Activated CD4-positive, alpha-beta T cell treated with anti-CD3 and anti-CD28 coated beads for 4 hours (primary cell): ENCODE measurements around the gene GUCA2B.

ENCODE experiments used
- DNase-seq, 2 donors: peaks; one replicate each; pipeline ENCODE4 v3.0.0-alpha.2; 2020

GUCA2B gene

DNA sequence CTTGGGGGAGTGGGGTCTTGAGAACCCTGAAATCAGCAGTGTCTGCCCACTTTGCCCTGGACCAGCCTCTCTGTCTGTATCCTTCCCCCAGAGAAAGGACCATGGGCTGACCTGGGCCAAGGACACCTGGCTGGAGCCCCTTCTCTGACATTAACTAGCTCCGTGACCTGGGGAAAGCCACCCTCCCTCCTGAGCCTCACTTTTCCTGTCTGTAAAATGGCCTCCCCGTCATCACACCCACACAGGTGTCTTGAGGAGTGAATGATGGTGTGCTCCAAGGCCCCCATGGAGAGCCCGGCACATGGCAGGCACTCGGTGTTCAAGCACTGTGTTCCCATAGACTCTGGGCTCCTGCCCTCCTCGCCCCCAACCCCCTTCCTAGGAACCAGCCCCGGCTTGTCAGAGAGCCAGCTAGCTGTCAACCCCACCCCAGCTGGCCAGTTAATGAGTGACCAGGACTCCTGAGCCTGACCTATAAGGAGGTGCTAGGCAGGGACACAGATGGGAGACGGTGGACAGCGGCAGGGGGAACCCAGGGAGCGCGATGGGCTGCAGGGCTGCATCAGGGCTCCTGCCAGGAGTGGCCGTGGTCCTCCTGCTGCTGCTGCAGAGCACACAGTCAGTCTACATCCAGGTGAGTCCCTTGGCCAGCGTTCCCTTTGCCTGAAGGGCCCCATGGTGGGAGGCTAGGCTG, at the start of gene GUCA2B:
Gene GUCA2B, plus strand, starts transcription at position 504 of the 694 bp plus-strand sequence. Its CDS starts 41 bp downstream, at position 545.
- DNase-seq = no peak

DNA sequence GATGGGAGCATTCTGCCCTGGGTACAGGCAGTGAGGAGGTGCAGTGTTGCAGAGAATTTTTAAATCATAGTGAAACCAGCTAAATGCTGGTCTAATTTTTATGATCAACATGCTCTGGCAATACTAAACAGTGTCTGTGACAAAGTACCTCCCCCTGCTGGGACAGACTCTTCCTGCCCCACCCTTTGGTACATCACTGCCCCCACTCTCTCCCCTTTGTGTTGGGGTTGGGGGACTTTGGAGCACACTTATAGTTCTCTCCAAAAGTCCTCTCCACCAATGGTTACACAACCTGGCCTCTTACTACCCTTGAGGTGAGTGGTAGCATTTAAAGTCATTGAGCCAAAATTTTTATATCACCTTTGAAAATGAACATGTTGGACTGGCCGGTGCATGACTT, 48.2 kb upstream of the GUCA2B start:
- no peak for DNase-seq

DNA sequence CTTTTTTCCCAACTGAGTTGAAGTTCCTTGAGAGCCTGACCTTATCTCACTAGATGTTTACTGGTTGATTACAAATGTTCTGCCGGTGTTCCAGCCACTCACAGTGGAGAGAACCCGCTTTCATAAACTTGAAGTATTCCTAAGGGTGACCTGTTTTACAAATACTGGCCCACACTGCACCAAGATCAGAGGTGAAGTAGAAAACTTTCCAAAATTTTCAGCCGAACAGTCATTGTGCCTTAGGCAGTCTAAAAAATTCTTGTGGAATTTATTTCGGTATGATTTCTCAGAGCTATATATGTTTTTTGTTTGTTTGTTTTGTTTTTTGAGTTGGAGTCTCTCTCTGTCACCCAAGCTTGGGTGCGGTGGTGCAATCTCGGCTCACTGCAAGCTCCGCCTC, 44.9 kb upstream of the GUCA2B start:
- DNase-seq = no peak

DNA sequence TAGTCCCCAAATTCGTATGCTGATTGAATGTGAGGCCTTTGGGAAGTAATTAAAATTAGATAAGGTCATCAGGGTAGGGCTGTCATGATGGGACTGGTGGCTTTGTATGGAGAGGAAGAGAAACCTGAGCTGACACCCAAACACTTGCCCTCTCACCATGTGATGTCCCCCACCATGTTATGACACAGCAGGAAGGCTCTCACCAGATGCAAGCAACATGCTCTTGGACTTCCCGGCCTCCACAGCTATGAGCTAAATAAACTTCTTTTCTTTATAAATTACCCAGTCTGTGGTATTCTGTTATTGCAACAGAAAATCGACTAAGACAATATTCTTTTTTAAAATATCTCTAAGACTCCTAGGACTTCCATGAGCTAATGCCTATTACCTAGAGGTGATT, 43.6 kb upstream of the GUCA2B start:
- no peak for DNase-seq

DNA sequence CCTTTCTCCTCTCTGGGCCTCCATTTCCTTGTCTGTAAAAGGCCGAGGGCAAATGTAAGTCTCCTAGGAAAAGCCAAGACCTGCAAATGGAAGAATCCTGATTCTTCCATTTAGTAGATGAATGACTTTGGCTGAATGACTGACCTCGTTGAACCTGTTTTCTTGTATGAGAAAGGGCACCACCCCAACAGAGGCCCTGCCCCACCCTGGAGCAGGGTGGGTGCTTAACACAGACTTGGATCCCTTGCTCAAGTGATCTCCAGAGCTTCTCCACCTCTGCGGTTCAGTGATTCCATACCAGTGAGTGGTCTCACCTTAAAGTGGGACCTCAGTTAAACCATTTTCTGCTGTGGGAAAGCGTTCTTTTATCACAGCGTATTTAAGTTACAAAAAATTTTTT, 39.0 kb upstream of the GUCA2B start:
- no peak for DNase-seq

DNA sequence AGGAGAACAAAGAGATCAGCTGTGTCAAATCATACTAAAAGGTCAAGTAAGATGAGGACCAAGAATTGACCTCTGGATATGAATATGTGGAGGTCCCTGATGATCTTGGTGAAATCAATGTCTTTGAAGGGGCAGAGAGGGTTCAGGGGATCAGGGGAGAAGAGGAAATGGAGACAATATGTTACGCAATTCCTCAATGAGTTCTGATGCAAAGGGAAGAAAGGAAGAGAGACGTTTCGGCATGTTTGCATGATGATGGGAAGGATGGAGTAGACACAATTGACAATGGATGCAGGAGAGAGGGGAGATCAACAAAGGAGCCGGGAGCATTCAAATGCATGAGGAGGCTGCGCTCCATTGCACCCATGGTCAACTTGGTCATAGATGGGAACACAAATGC, 36.0 kb upstream of the GUCA2B start:
- DNase-seq = no peak

DNA sequence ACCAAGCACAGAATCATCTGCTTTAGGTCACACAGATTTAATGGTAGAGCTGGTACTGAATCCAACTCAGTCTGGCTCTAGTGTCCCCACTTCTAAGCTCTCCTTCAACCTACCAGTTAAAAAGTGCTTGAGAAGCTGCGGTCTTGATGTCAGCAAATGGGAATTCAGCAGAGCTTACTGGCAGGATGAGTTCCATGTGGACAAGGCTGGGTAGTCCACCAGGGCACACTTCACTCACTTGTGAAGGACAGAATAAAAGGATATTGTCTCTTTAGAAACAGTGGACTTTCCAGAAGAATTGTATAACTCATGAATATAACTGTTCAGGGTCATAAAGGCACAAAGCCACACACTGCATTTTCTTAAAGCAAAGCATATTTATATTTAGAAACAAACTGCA, 35.1 kb upstream of the GUCA2B start:
- no peak for DNase-seq

DNA sequence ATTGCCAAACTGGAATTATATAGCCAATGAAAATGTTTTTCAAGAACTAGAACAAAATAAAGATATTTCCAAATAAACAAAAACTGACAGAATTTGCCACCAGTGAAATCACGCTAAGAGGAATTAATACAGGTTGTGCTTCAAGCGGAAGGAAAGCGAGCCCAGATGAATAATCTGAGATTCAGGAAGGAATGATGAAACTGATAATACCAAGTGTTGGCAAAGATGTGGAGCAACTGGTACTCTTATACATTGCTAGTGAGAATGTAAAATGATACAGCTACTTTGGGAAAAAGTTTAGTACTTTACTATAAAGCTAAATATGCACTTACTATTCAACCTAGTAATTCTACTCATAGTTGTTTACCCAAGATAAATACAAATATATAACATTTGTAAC, 30.8 kb upstream of the GUCA2B start:
- no peak for DNase-seq

DNA sequence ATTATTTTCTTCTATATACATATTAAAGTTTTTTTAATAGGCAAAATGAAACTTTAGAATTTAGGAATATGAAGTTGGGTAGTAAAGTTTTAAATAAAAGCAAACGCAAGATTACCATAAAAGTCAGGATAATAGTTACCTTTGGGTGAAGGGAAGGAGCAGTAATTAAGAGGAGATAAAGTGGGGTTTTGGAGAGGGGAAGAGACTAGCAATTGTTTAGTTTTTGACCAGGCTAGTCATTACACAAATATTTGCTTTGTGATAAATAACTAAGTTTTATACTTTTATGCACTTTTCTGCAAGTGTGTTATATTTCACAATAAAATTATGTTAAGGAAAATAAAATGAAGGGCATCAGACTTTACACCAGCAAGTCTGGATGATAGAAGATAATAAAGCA, 27.7 kb upstream of the GUCA2B start:
- no peak for DNase-seq

DNA sequence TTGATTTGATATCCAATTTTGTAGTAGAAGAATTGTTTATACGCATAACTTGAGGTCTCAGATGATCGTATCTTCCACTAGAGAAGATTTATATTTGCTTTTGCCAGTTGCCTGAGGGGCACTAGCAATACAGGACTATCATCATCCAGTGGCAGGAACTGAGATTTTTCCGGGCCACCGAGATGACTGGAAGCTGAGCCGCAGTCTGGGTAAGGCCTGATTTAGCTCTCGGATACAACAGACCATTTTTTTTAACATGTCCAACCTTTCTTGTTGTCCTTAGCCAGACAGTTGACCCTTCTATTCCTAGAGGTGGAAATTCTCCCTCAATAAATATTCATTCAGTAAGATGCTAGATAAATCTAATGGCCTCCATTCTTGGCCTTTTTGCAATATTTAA, 25.4 kb upstream of the GUCA2B start:
- DNase-seq = no peak

DNA sequence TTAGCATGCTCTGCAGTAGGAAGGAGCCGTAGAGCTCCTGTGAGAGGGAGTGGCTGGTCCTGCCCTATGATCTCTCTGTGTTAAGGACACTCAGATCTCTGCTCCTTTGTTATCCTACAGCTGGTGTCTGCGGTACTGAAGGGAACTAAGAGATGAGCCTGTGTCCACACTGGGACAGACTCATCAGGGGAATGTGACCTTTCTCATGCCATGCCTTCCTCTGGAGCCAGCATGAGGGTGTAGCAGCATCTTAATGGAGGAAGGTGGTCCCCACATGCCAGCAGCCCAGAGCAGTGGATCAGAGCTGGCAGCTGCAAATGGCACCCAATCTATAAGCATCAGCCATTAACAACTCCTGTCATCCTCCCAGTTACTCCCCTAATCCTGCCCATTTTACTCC, 24.7 kb upstream of the GUCA2B start:
- DNase-seq = no peak

DNA sequence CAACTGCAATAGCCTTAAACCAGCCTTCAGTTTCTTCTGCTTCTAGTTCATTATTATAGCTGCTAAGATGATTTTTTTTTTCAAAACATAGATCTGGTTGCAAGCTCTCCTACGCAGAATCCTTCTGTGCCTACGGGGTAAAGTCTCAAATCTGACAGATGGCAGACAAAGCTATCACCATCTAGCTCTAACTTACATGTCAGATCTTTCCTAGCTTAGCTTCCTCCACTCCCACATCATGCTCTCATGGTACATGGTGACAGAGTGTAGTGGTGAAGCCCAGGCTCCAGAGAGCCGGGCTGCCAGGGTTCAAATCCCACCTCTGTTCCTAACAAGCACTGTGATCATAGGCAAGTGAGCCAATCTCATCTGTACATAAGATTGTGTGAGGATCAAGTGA, 24.2 kb upstream of the GUCA2B start:
- no peak for DNase-seq

DNA sequence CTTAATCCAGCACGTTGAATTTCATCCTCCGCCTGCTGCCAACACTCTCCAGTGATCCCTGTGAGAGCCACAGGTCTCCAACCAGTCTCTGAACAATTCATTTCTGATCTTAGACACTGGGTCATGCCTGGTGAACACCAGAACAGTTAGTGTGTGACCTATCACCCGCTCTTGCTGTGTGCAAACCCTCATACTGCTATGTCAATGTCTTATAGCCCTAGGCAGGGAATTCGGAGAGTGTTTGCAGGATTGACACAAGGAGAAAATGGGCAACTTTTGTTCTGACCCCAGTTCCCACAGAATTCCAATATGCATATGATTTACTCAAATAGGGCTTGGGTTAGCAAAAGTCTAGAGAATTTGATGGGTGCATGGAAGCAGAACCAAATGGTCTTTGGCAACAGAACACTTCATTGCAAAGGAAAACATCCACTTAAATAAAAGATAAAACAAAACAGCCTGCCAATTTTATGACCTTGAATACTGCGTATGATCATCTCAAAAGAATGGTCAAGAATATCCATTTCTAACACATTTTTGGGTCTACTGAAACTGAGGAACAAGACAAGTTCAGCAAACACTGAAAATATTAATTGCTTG, 23.0 kb upstream of the GUCA2B start:
- no peak for DNase-seq

DNA sequence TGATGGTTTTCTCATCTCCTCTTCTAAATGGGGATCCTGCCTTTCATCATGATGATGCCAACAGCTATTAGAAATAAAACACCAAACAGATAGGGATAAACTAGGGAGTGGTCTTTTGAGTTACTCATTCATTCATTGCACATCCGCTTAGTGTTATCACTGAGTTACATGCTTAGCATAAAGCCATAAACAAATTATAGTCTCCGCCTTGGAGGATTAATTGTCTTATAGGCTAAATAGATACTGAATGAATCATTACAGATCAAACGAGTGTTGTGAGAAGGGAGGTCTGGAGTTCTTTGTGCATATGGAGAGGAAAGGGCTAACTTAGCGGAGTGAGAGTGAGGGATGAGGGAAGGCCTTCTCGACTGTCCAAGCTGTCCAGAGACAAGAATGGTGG, 19.8 kb upstream of the GUCA2B start:
- DNase-seq = no peak

DNA sequence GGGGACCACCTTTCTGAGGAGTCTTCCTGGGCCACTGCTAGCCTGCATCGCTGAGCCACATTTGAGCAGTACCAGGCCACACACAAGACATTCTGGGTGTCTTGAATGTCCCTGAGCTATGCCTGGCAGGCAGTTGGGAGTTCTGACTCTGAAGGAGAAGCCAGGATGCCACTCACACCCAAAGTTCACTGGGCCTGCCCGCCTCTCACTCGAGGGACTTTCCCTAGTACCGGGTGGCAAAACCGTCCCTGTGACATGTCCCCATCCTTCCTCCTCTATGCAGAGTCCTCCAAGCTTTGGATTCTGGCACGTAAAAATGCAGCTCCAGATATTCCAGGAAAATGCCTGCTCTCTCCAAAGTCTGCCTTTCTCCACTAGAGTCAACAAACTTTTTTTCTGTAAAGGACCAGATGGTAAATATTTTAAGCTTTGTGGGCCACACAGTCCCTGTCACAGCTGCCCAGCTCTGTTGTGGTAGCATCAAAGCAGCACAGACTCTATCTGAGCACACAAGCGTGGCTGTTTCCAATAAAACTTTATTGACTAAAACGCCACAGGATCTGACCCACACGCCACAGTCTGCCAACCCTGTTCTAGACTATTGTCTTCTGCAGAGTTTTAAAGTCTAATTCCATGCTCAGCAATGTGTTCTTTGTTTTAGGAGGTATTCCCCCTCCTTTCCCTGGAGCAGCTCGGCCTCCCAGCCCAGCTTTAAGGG, 19.2 kb upstream of the GUCA2B start:
- DNase-seq = no peak

DNA sequence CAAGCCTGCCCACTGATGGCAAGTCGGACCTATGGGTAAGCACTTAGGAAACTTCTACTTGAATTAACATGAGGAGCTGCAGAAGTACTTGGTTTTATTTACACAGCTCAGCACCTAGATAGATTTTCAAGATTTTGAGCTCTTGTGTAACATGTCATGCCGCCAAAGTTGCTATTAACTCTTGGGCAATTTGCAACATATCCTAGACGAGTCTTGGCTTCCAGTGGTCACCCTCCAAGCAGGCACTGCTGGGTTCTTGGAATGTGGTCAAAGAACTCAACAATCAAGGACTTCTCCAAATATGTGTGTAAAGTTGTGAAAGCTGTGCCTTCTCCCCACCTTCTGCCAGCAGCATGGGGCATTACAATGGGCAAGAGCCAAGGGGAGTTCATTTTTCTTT, 17.8 kb upstream of the GUCA2B start:
- no peak for DNase-seq

DNA sequence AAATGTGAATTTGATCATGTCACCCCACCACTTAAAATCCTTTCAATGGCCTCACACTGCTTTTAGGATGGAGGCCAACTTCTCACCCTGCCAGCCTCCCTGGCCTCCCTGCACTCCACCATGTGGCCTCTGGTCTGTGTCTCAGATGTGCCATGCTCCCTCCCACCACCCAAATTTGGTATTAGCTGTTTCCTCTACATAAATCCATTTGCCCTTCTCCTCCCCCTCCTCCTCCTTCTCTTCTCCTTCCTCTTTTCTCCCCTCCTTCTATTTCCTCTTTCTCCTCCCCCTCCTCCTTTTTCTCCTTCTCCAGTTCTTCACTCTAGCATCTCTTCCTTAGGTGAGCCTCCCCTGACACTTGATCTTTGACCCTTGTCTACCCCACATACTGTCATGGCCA, 16.7 kb upstream of the GUCA2B start:
- DNase-seq = no peak

DNA sequence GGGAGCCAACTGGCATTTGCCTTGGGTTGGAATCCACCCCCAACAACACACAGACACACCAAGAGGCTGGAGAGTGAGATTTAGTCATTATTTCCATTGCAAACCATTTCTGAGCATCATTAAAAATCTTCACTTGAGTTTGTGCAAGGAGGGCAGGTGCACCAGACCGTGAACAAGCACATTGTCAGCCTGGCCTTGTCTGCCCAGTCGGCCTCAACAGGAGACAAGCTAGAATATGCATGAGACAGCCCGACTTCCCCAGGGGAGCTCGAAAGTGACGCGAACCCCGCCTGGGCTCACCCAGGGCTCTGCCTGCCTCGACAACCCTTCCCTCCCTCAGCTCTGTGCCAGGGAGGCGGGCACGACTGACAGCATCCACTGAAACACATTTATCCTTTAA, 15.4 kb upstream of the GUCA2B start:
- DNase-seq = no peak

DNA sequence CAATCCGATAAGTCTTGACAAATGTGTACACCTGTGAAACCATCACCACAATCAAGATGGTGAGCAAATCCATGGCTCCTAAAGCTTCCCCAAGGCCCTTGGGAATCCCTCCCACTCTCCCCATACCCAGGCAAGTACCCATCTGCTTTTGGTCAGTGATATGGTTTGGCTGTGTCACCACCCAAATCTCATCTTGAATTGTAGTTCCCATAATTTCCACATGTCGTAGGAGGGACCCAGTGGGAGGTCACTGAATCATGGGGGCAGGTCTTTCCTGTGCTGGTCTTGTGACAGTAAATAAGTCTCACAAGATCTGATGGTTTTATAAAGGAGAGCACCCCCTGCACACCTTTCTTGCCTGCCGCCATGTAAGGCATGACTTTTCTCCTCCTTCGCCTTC, 14.6 kb upstream of the GUCA2B start:
- no peak for DNase-seq

DNA sequence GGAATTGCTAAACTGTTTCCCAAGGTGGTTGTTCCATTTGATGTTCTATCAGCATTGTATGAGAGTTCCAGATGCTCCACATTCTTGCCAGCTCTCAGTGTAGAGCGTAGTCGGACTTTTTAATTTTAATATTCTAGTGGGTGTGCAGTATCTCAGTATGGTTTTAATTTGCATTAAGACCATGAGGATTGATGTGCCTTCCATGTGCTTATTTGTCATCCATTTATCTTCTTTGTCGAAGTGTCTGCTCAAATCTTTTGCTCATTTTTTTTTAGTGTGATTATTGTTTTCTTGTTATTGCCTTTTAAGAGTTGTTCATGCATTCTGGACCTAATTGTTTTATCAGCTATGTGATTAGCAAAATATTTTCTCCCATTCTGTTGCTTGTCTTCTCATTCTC, 13.8 kb upstream of the GUCA2B start:
- no peak for DNase-seq

DNA sequence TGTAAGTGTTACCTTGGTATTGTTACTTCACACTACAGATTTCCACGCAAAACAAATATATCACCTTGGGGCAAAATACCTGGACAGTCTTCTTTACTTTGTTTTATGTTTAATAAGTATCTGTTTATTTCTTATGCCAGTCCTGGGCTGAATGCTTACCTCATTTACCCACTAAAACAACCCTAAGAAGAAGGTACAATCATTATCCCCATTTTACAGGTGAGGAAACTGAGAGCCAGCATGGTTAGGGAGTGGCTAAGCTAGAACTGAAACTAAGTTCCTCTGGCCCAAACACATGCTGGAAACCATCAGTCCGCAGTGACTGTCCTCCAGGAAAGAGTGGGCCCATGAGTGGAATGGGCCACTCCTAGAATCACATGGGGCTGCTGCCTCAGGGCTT, 13.0 kb upstream of the GUCA2B start:
- DNase-seq = no peak

DNA sequence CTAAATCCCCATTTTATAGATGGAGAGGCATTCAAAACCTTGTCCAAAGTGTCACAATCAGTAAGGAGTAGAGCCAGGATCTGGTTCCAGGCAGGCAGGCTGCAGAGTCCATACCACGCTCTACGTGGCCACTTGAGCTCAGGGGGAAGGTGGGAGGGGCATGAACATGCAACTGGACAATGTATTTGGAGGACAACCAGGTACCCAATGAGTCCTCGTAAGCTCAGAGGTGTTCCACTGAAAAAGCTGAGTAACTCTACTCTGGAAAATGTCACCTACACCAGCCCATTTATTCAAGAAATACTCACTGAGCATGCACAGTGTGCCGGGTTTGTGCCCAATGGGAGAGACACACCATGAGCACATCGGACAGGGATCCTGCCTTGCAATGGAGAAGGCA, 11.2 kb upstream of the GUCA2B start:
- DNase-seq = no peak

DNA sequence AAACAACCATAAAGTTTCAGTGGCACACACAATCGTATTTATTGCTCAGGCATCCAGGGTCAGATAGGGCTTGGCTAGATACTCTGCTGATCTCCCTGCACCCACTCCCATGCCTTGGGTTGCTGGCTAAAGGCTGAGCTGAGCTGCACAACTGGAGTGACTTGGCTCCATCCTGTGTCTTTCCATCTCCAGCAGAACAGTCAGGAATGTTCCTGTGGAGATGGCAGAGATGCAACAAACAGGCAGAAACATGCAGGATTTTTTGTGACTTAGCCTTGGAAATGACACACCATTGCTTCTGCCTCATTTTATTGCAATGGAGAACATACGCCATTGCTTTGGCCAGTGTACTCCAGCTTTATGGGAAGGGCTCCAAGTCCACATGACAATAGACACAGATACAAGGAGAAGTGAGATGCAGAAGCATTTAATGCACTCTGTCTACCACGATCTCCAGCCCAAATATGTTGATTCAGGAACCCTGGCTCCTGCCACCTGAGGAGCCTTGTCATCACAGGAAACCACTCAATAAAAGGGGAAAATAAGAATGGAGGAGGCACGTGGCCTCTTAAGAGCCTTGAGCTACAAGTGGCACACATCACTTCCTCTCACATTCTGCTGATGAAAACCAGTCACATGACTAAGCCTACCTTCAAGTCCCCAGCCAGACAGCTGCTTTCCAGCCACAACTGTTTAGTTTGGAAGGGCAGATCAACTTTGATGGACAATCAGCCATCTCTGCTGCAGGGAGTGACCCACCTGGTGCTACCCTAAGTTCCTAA, 10.1 kb upstream of the GUCA2B start:
- DNase-seq = no peak
